HT1080 (cell line): ENCODE measurements around the gene OSBPL3. TPM values are rescaled to one million over a fixed set of nuclear protein-coding genes. Genes with fewer than 3 reads are reported as not detected.

Source experiments
- DNase-seq: peaks from one replicate; pipeline ENCODE4 v3.0.0-alpha.2; 2015; ENCODE audit warnings: low read depth
- total RNA-seq: library from RNA; depleted of rRNA; stranded (reverse); fragments of >200 nt; shearing (Covaris generic); gene quantifications from 2 replicates; pipeline ENCODE4 v1.2.3, GENCODE V29; 2014

OSBPL3 gene
- total RNA-seq, 1 experiment from 2014 or later, result 30.7 TPM

GRCh38 chr7:24866004-24866615, 113.9 kb downstream of the OSBPL3 start:
- no peak for DNase-seq

- DNase-seq, result no peak
Observed at GRCh38 chr7:24864214-24864817, 115.7 kb downstream of the OSBPL3 start.

DNA sequence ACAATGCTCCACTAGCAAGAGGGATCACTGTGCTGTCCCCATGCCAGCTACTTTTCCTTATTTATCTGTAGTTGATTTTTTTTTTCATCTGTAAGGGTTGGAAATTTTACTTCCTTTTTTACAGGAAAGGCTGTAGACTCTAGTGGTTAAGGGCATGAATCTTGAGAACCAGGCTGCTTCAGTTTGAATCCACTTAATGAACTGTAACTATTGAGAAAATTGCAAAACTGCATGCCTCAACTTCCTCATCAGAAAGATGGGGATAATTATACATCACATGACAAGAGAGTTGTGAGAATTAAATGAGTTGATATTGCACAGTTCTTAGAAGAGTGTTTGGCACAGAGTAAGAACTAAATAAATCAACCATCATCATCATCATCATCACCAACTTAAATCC, 116.4 kb downstream of the OSBPL3 start:
- DNase-seq, result no peak

DNA sequence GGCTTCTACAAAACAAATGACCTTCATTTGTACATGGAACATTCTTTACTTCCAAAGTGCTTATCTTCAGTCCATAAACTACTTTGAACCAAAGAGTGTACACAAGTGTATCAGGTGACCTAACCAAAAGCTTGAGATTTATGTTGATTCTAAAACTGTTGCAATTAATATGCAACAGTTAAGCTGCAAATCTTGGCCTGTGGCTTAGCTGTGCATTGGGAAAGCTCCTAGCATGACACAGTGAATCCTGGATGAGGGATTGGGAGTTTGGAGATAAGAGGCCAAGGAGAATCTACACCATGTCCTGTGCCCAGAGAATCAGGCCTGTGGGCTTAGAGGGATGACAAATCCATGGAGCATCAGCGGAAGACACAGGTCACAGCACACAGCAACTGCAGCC, 117.5 kb downstream of the OSBPL3 start:
- no peak for DNase-seq

- DNase-seq, result no peak
Observed at GRCh38 chr7:24861336-24861735, 118.6 kb downstream of the OSBPL3 start.

GRCh38 chr7:24860611-24861010, 119.4 kb downstream of the OSBPL3 start:
- DNase-seq, result no peak

GRCh38 chr7:24858108-24858977, 121.6 kb downstream of the OSBPL3 start:
- no peak for DNase-seq

DNA sequence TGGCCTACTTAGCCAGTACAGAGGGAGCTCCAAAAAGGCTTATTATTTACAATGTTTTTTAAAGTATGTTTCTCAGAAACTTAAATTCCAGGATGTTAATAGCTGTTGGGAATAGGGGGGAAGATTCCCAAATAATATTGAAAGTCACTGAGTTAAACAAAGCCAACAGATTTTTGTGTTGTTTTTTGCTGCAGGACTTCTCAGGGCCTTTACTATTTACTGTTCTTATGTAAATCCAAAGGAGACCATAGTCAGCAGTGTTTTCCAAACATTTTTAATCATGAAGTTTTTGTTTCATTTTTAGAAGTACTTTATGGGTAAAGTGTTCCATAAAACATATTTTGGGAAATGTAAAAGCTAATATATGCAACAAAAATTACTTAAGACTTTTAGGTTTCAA, 122.4 kb downstream of the OSBPL3 start:
- no peak for DNase-seq

GRCh38 chr7:24854866-24855265, 125.1 kb downstream of the OSBPL3 start:
- DNase-seq, result no peak

DNA sequence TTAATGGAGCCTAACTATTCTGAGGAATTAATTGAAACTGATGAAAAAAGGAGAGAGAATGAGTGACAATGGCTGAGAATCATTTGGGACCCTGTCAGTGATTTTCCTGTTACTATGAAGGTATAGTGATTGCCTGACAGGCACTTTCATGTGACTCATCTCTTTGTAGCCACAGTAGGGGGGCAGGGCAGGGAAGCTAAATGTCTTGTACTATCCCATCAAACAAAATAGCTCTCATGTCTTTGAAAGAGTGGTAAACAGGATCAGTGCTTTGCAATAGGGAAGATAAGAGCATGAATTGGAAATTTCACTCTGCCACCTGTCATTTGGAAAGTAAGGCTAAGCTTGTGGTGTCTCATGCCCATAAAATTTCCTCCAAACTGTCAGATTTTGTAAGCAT, 128.2 kb downstream of the OSBPL3 start:
- peak; percentile 71 for DNase-seq

DNA sequence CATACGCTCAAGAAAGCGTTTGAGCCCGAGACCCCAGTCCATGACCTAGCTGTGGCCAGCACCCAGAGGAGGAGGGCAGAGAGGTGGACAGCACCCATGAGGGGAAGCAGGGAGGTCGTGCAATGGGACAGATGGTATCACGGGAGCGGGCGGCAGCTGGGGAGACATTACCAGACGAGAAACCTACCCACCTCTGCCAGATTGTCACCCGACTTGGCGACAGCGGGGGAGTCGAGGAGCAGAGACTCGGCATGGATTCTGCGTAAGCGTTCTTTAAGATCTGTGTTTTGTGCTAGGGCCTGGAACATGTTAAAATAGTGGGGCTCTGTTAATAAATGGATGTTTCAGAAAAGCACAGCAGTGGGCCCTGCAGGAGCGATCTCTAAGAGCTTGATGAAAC, 131.1 kb downstream of the OSBPL3 start:
- no peak for DNase-seq

- DNase-seq, result no peak
Observed at GRCh38 chr7:24847754-24848153, 132.2 kb downstream of the OSBPL3 start.

DNA sequence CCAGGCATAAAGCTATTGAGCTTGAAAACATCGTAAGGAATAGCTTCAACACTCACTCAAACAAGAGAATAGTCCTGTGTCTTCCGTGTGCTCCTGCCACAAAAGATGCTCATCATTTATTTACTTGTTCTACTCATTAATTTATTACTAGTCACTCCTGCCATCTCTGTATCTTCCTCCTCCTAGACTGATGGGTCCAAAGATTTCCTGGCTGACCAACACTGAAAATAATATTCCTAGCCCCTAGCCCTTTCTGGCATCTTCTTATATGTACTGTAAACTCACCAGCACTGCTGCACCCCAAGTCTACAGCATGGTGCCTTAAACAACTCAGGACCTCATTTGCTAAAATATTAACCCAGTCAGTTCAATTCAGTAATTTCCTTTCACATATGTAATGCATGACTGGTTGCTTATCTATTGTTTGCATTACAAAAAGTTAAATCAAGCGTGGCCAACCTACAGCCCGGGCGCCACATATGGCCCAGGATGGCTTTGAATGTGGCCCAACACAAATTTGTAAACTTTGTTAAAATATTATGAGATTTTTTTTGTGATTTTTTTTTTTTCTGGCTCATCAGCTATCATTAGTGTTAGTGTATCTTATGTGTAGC, 136.1 kb downstream of the OSBPL3 start:
- DNase-seq, result no peak

GRCh38 chr7:24842449-24843241, 137.3 kb downstream of the OSBPL3 start:
- DNase-seq, result peak; percentile 80

DNA sequence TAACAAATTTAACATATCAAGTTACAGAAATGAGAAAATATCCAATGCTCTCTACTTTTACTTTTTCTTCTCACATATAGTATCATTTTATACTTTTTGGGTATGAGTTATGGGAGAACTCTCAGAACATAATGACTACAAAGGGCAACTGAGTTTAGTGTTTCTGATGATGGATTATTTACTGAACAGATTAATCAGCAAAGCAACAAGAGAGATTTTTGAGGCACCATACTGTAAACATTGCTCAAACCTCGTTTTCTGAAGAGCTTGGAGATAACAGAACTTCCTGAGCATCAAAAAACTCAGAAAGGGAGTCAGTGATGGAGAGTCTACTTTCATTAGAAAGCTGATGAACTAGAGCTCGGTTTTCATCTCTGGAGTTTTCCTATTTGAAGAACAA, 137.9 kb downstream of the OSBPL3 start:
- DNase-seq, result no peak

DNA sequence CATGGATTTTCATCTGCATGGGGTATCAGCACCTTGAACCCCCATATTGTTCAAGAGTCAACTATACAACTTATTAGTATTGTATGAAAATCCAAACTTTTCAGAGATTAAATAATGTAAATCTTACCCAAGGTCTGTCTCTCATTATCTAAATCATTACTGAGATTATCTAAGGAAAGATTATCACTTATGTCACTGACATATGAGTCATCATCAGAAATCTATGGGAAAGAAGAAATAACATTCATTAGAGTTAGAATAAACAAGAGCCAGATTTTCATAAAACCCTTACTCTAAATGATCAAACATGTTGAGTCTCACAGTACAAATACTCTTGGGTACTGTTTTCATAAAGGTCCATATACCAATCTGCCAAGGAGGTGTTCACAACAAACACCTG, 139.4 kb downstream of the OSBPL3 start:
- DNase-seq, result no peak

- DNase-seq, result no peak
Observed at GRCh38 chr7:24836084-24836483, 143.9 kb downstream of the OSBPL3 start.

GRCh38 chr7:24835643-24836042, 144.3 kb downstream of the OSBPL3 start:
- DNase-seq, result no peak

DNA sequence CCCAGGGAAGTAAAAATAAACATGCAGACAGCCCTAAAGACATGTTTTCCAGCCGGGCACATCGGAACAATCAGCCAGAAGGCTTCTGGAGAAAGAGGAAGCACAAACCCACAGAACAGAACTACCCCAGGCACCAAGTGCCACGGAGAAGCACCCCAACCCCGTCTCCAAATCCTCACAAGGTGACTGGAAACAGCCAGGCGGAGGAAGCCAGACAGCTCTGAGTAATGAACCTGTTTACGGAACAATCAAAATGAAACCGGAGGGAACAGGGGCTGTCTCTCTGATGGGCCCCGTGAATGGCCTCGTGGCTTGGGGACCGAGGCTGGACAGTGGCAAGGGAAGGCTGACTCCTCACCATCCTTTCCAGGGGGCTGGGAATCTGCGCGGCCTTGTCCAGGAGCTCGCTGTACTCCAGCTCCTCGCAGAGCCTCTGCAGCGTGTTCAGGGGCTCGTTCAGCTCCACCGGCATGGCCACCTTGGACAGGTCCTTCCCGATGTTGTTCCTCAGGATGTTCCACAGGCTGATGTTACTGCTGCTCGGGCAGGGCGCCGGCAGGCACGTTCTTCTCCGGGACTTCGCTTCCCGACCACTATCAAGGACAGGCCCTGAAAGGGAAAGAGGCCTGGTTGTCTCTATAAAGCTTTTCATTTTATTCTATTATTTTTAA, 145.7 kb downstream of the OSBPL3 start:
- no peak for DNase-seq

- no peak for DNase-seq
Observed at GRCh38 chr7:24833549-24833948, 146.4 kb downstream of the OSBPL3 start.

GRCh38 chr7:24831240-24831639, 148.7 kb downstream of the OSBPL3 start:
- peak; percentile 84 for DNase-seq
